Activated T-cell treated with anti-CD3 and anti-CD28 coated beads, Interleukin-2, amount 50 U/mL, for 1 hour (primary cell): ENCODE measurements around the gene ZBTB8OS.
A peak's percentile ranks its signal among the peaks of the same experiment; 100 is the strongest.
"Not testable (repeated sequence)": the region's sequence is repeated elsewhere in the genome, so short reads cannot be mapped to it uniquely, and the experiment has no call there.

ENCODE experiments used
- DNase-seq: peaks from one replicate; pipeline ENCODE4 v3.0.0-alpha.2; 2020

The ZBTB8OS gene

GRCh38 chr1:32647308-32648134, 2.8 kb downstream of the ZBTB8OS start:
- no peak for DNase-seq

GRCh38 chr1:32644426-32644825, 5.9 kb downstream of the ZBTB8OS start:
- DNase-seq: no peak

DNA sequence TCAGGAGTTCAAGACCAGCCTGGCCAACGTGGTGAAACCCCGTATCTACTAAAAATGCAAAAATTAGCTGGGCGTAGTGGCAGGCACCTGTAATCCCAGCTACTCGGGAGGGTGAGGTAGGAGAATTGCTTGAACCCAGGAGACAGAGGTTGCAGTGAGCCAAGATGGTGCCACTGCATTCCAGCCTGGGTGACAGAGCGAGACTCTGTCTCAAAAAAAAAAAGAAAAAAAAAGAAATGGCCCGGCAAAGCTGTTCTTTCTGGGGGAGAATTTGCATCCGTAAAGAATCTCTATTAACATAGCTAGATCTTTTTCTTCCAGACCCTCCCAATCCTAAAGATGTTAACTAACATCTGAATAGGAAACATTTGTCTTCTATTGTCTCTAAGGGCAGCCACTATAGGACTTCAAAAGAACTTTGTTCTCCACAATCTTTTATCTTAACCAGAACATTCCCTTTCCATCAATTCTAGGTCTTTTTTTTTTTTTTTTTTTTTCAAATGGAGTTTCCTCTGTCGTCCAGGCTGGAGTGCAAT, 8.0 kb downstream of the ZBTB8OS start:
- DNase-seq: not testable (repeated sequence)

DNA sequence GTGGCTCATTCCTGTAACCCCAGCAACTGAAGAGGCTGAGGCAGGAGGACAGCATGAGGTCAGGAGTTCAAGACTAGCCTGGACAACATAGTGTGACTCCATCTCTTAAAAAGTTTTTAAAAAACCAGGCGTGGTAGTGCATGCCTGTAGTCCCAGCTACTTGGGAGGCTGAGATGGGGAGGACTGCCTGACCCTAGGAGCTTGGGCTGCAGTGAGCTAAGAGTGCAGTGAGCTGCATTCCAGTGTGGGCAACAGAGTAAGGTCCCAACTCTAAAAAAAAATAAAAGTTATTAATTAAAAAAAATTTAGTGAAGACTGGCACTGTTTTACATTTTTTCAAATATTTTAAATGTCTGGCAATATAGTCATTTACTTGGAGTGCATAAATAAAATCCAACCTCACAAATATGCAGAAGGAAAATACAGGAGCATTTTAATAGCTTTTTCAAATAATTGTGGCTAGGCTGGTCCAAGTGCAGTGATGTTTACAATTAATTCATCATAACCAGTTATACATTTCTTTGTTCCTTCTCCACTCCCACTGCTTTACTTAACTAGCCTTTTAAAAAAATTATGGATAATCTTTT, 10.8 kb downstream of the ZBTB8OS start:
- no peak for DNase-seq

- no peak for DNase-seq
Observed at GRCh38 chr1:32636914-32637645, 13.3 kb downstream of the ZBTB8OS start.

GRCh38 chr1:32635508-32636277, 14.7 kb downstream of the ZBTB8OS start:
- DNase-seq: no peak

GRCh38 chr1:32632829-32633228, 17.5 kb downstream of the ZBTB8OS start:
- no peak for DNase-seq

GRCh38 chr1:32630173-32630572, 20.2 kb downstream of the ZBTB8OS start:
- DNase-seq: not testable (repeated sequence)

- no peak for DNase-seq
Observed at GRCh38 chr1:32627596-32628162, 22.7 kb downstream of the ZBTB8OS start.

GRCh38 chr1:32626176-32626575, 24.2 kb downstream of the ZBTB8OS start:
- no peak for DNase-seq

- no peak for DNase-seq
Observed at GRCh38 chr1:32623775-32624174, 26.6 kb downstream of the ZBTB8OS start.

GRCh38 chr1:32622806-32623681, 27.3 kb downstream of the ZBTB8OS start:
- DNase-seq: no peak

DNA sequence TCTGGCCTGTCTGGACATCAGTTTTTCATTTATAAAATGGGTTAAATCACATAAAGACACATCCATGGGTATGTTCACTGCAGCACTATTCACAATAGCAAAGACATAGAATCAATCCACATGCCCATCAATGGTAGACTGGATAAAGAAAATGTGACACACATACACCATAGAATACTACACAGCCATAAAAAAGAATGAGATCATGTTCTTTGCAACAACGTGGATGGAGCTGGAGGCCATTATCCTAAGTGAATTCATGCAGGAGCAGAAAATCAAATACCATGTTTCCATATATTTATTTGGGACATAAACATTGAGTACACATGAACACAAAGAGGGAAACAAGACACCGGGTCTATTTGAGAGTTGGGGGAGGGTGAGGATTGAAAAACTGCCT, 28.1 kb downstream of the ZBTB8OS start:
- no peak for DNase-seq

DNA sequence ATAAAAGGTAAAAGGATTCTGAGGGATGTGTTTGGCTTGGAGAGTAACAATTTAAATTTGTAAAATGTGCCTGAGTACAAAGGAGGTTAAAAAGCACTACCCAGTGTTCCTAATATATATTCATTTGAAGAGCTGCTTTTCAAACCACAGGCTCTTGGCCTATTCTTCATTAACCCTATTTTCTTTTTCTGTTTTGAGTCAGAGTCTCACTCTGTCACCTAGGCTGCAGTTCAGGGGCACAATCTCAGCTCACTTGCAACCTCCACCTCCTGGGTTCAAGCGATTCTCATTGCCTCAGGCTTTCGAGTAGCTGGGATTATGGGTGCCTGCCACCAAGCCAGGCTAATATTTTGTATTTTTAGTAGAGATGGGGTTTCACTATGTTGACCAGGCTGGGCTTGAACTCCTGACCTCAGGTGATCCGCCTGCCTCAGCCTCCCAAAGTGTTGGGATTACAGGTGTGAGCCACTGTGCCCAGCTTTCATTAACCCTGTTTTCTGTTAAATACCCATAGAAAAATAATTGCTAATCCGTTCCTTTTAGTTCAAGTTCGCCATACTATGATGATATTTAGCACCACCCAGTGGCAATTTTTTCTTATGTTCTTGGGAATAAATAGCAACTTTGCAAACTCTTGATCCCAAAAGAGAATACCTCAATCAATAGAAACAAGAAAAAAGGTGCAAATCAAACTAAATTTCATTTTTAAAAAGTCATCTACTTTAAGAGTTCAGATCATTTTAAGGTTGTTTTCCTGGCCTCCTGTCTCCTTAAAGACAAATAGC, 30.5 kb downstream of the ZBTB8OS start:
- DNase-seq: no peak

DNA sequence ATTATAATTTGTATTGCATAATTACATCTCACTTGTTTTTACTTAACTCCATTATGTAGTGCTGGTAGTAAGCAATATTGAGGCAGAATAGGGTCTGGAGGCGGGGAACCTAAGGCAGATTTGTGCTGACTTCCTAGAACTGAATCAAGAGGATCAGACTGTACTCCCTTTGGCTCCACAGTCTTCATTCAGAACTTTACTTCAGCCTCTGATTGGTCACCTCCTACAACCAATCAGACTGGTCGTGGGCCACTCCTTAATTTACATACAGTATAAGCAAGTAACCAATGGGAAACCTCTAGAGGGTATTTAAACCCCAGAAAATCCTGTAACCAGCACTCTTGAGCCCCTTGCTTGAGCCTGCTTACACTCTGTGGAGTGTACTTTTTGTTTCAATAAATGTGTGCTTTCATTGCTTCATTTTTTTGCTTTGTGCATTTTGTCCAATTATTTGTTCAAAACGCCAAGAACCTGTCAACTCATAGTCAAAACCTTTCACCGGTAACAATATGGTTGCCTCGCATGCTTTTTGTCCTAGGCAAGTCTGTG, 31.6 kb downstream of the ZBTB8OS start:
- no peak for DNase-seq

DNA sequence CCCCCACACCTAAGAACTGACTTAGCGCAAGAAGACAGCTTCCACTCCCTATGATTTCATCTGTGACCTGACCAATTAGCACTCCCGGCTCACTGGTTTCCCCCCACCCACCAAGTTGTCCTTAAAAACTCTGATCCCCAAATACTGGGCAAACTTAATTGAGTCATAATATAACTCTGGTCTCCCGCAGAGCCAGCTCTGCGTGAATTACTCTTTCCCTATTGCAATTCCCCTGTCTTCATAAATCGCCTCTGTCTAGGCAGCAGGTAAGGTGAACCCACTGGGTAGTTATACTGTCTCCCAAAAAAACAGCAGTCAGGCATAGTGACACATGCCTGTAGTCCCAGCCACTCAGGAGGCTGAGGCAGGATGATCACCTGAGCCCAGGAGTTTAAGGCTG, 36.9 kb downstream of the ZBTB8OS start:
- DNase-seq: no peak

DNA sequence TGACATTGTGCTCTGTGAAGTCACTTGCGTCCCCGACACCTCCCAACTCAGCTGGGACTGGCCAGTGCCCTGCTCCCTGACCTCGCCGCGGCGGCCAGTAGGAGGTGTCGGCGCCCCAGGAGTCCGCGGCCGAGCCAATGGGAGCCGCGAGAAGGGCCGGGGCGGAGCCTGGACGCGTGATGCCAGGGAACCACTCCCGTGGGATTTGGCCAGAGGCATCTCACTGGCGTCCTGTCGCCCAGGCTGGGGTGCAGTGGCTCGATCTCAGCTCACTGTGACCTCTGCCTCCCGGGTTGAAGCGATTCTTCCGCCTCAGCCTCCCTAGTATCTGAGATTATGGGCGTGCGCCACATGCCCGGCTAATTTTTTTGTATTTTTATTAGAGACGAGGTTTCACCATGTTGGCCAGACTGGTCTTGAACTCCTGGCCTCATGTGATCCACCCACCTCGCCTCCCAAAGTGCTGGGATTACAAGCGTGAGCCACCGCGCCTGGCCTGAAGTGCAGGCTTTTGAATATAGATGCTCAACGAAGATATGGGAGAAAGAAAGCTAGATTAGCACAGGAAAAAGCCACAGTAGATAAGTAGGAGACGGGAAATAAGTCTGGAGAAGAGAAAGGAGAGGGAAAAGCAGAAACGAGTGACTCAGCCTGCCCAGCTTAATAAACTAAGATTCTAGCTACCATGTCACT, 38.0 kb downstream of the ZBTB8OS start:
- peak; percentile 32 for DNase-seq

DNA sequence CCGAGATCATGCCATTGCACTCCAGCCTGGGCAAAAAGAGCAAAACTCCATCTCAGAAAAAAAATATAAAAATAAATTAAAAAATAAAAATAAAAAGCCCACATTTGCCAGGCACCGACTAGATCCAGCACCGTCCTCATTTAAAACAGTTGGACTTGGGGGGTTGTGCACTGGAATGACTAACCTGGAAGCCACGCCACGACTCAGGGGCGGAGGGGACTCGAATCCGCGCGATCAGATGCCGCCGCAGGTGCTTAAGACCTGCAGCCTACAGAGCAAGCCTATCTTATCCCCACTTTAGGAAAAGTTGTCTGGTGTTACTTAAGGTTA, 38.5 kb downstream of the ZBTB8OS start:
- DNase-seq: no peak

DNA sequence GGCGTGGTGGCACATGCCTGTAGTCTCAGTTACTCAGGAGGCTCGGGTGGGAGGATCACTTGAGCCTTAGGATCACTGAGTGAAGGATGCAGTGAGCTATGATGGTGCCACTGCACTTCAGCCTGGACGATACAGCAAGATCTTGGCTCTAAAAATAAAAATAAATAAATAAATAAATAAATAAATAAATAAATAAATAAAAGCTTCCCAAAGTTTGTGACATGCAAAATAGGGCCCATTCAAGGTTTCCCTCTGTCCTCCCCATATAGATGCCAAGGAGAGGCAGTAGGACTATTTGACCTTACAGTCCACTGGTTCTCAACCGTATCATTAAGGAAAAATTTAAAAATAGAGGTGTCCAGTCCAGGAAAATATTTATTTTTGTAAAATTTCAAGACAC, 41.2 kb downstream of the ZBTB8OS start:
- no peak for DNase-seq
